OCI-LY3 (cell line): ENCODE results near the gene RAB9A.

Source experiments
- CTCF ChIP-seq: fragments of 200-600, 300-600 bp; sonication (generic); IDR thresholded peaks from 2 replicates; pipeline ENCODE4 v1.5.1; 2014; ENCODE audit warnings: antibody characterized with exemption, low read length, low read depth
- EZH2phosphoT487 ChIP-seq: fragments of 200-600 bp; shearing (Covaris generic); IDR thresholded peaks from 2 replicates; pipeline ENCODE4 v1.6.1; 2018; ENCODE audit warnings: antibody characterized with exemption, mixed run types, low read depth

- TF ChIP-seq CTCF: no peak
- no peak for TF ChIP-seq EZH2phosphoT487
These were observed 35.9 kb upstream of the RAB9A start, which contains the start of gene TCEANC for GRCh38 chrX:13652850-13653693.
